Smooth muscle cell (in vitro differentiated cells): ENCODE results near the gene ZNF423. TPM values are rescaled to one million over a fixed set of nuclear protein-coding genes. Genes with fewer than 3 reads are reported as not detected.

Source experiments
- DNase-seq: peaks from one replicate; lab custom pipeline; 2025; ENCODE audit not compliant: unreplicated experiment; lab: John Stamatoyannopoulos, UW
- H2AFZ ChIP-seq: fragments of 200-600 bp; sonication (generic); 2 replicates; pipeline ENCODE4 v1.6.0; 2016; ENCODE audit warnings: antibody characterized with exemption, low read depth, mild to moderate bottlenecking
- H3F3A ChIP-seq: fragments of 200-600 bp; sonication (generic); 2 replicates; pipeline ENCODE4 v1.6.0; 2017; ENCODE audit warnings: antibody characterized with exemption, low read depth
- H3K27ac ChIP-seq: fragments of 200-600 bp; sonication (generic); 2 replicates; pipeline ENCODE4 v1.5.1; 2016; ENCODE audit warnings: low read depth, mild to moderate bottlenecking
- H3K27me3 ChIP-seq: fragments of 200-600 bp; sonication (generic); 2 replicates; pipeline ENCODE4 v1.6.1; 2016; ENCODE audit warnings: low read depth, mild to moderate bottlenecking
- H3K36me3 ChIP-seq: fragments of 200-600 bp; sonication (generic); 2 replicates; pipeline ENCODE4 v1.5.1; 2016; ENCODE audit warnings: low read depth
- H3K4me1 ChIP-seq: fragments of 200-600 bp; sonication (generic); 2 replicates; pipeline ENCODE4 v1.5.1; 2016; ENCODE audit warnings: low read depth
- H3K4me2 ChIP-seq: fragments of 200-600 bp; sonication (generic); 2 replicates; pipeline ENCODE4 v1.6.0; 2016; ENCODE audit warnings: mild to moderate bottlenecking
- H3K4me3 ChIP-seq: fragments of 200-600 bp; sonication (generic); 2 replicates; pipeline ENCODE4 v1.5.1; 2016; ENCODE audit warnings: mild to moderate bottlenecking
- H3K79me2 ChIP-seq: fragments of 200-600 bp; sonication (generic); 2 replicates; pipeline ENCODE4 v1.6.0; 2016; ENCODE audit warnings: low read depth, mild to moderate bottlenecking
- H3K9ac ChIP-seq: fragments of 200-600 bp; sonication (generic); 2 replicates; pipeline ENCODE4 v1.6.0; 2016; ENCODE audit warnings: low read depth
- H3K9me3 ChIP-seq: fragments of 200-600 bp; sonication (generic); replicated peaks from 2 replicates; pipeline ENCODE4 v1.5.1; 2016; ENCODE audit warnings: low read depth
- H4K20me1 ChIP-seq: fragments of 200-600 bp; sonication (generic); 2 replicates; pipeline ENCODE4 v1.6.0; 2016; ENCODE audit warnings: low read depth
- CTCF ChIP-seq: fragments of 200-600 bp; sonication (generic); IDR thresholded peaks from 2 replicates; pipeline ENCODE4 v1.5.1; 2017; ENCODE audit warnings: borderline replicate concordance, mild to moderate bottlenecking, antibody characterized with exemption; ENCODE audit not compliant: insufficient read depth, poor library complexity, severe bottlenecking
- WGBS: methylation state at CpG from one replicate; pipeline ENCODE4 v1.1.7; 2016; ENCODE audit warnings: low lambda C conversion rate; 5-methylcytosine and 5-hydroxymethylcytosine counted together
- polyA plus RNA-seq: library from polyadenylated mRNA; unstranded; fragments of >200 nt; fragmentation: Nextera tagmentation; extraction: Ambion mirVana; gene quantifications from 2 replicates; pipeline ENCODE4 v1.2.1, GENCODE V29; 2016
- total RNA-seq: library from RNA; depleted of rRNA; stranded (reverse); fragments of >200 nt; gene quantifications from 2 replicates; pipeline ENCODE4 v1.2.3, GENCODE V29; 2014

The ZNF423 gene
- total and polyA plus RNA-seq, 2 experiments from 2014 or later = 6.9 to 7.0 TPM

GRCh38 chr16:49706620-49707355 is 149.1 kb downstream of the ZNF423 start:
- H3K4me2 ChIP-seq = no peak overlapping the region
- H3K4me3 ChIP-seq = no peak overlapping the region
- WGBS = 98% methylated on average over 11 of the region's 11 CpGs
- no peaks in the 10 kb centered on the region for H3K79me2 ChIP-seq
- H3K9me3 ChIP-seq = no peaks in the 10 kb centered on the region
- no peaks in the 10 kb centered on the region for H3K36me3 ChIP-seq
- no peak for TF ChIP-seq CTCF
- H4K20me1 ChIP-seq = peaks cover 5% of the 10 kb centered on the region
- H3K27me3 ChIP-seq = no peaks in the 10 kb centered on the region
- H3K4me1 ChIP-seq = peaks cover 18% of the 10 kb centered on the region
- H3F3A ChIP-seq = peaks cover 2% of the 10 kb centered on the region
- no peak overlapping the region for H3K9ac ChIP-seq
- H3K27ac ChIP-seq = no peak overlapping the region
- no peak for DNase-seq
- H2AFZ ChIP-seq = no peak overlapping the region

GRCh38 chr16:49704586-49705155 is 151.2 kb downstream of the ZNF423 start:
- H3F3A ChIP-seq = peaks cover 17% of the 10 kb centered on the region
- H4K20me1 ChIP-seq = no peaks in the 10 kb centered on the region
- no peak overlapping the region for H3K27ac ChIP-seq
- WGBS = 92% methylated on average over 2 of the region's 2 CpGs
- H3K27me3 ChIP-seq = no peaks in the 10 kb centered on the region
- TF ChIP-seq CTCF = no peak
- no peaks in the 10 kb centered on the region for H3K79me2 ChIP-seq
- no peaks in the 10 kb centered on the region for H3K36me3 ChIP-seq
- H3K9ac ChIP-seq = no peak overlapping the region
- H3K9me3 ChIP-seq = no peaks in the 10 kb centered on the region
- no peak for DNase-seq
- no peak overlapping the region for H2AFZ ChIP-seq
- H3K4me3 ChIP-seq = no peak overlapping the region
- no peak overlapping the region for H3K4me2 ChIP-seq
- H3K4me1 ChIP-seq = peaks cover 37% of the 10 kb centered on the region

GRCh38 chr16:49703483-49703882 is 152.4 kb downstream of the ZNF423 start:
- no peak for TF ChIP-seq CTCF
- H2AFZ ChIP-seq = no peak overlapping the region
- no peaks in the 10 kb centered on the region for H3K79me2 ChIP-seq
- no peak overlapping the region for H3K27ac ChIP-seq
- no peaks in the 10 kb centered on the region for H3K9me3 ChIP-seq
- H3K4me3 ChIP-seq = no peak overlapping the region
- no peaks in the 10 kb centered on the region for H3K27me3 ChIP-seq
- no peak overlapping the region for H3K4me2 ChIP-seq
- peaks cover 17% of the 10 kb centered on the region for H3F3A ChIP-seq
- H3K9ac ChIP-seq = no peak overlapping the region
- DNase-seq = no peak
- no peaks in the 10 kb centered on the region for H3K36me3 ChIP-seq
- 64% methylated on average over 3 of the region's 3 CpGs for WGBS
- H4K20me1 ChIP-seq = no peaks in the 10 kb centered on the region
- H3K4me1 ChIP-seq = peaks cover 49% of the 10 kb centered on the region
